ENCODE data around the gene SACM1L.

SACM1L gene

DNA sequence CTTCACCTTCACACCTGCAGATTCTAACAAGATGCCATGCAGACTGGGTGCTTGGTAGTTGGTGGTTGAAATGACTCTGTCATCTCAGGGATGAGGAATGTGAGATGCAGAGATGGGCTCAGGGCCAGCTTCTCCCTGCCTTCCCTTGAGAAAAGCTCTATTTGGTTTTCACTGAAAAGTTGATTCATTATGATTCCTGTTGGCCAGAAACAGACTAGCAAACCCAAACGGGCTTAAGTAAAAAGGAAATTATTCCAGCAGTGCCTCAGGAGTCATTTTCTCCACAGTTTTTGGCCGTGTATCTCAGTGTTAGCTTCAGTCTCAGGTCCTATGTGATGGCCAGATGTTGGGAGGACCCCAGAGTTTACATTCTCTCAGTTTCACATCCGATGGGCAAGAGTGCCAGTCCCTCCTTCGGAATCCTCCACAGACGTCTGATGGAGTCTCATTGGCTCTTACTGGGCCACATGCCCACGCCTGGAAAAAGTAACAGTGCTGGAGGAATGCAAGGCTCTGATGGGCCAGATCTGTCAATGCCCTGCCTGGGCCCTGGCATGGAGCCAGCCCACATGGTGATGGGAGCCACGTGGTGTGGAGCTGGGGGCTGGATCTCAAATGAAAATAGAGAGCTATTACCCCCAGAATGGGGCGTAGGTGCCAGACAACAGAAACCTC is 22.3 kb upstream of the SACM1L start:
- TF ChIP-seq SPI1 (IDR thresholded peaks at IDR 0.05; ENCODE audit: low read depth, low read length) (no peak), TAF1 (IDR thresholded peaks at IDR 0.05; ENCODE audit: low read depth, low read length) (no peak), PAX5 (IDR thresholded peaks at IDR 0.05; ENCODE audit: insufficient read depth, low read length, severe bottlenecking) (no peak), POU2F2 (IDR thresholded peaks at IDR 0.05; ENCODE audit: low read depth, low read length) (no peak), POLR2A (IDR thresholded peaks at IDR 0.05; ENCODE audit: low read depth, low read length) (no peak), POLR2AphosphoS5 (IDR thresholded peaks at IDR 0.05; ENCODE audit: low read depth, low read length) (no peak)
- DNase-seq (ENCODE audit: insufficient read length, low spot score) (no peak), FAIRE-seq (no peak)

DNA sequence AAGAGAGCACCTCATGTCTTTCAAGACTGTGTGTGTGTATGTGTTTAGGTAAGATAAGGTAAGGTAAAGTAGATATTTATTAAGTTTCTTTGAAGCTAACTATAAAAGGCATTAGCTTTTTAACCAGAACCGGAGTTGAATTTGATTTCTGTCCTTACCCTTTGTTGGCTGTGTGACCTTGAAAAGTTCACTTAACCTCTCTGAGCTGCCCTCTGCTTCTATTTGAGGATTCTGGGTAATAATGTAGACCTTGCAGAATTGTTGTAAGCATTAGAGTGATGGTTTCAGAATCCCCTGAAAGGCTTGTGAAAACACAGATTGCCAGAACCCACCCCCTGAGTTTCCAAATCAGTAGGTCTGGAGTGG is 21.6 kb upstream of the SACM1L start:
- no peak for DNase-seq (ENCODE audit: insufficient read length, low spot score)
- FAIRE-seq = no peak
- no peak for TF ChIP-seq POU2F2 (IDR thresholded peaks at IDR 0.05; ENCODE audit: low read depth, low read length)
- TF ChIP-seq PAX5 (IDR thresholded peaks at IDR 0.05; ENCODE audit: insufficient read depth, low read length, severe bottlenecking) = no peak
- no peak for TF ChIP-seq TAF1 (IDR thresholded peaks at IDR 0.05; ENCODE audit: low read depth, low read length)
- TF ChIP-seq SPI1 (IDR thresholded peaks at IDR 0.05; ENCODE audit: low read depth, low read length) = no peak
- no peak for TF ChIP-seq POLR2A (IDR thresholded peaks at IDR 0.05; ENCODE audit: low read depth, low read length)
- TF ChIP-seq POLR2AphosphoS5 (IDR thresholded peaks at IDR 0.05; ENCODE audit: low read depth, low read length) = no peak

DNA sequence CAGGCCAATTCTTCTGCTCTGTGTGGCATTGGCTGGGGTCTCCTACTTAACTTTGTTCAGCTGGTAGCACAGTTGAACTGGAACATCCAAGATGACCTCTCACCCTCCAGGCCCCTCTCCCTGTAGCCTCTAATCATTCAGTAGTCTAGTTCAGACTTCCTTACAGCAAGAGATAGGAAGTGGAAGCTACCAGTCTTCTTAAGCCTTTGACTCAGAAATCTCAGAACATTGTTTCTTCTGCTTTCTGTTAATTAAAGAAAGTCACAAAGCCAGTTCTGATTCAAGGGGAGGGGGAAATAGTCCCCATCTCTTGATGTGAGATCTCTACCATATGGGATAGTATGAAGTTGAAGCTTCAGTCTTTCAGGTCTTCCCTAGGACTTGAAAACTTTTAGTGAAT is 18.8 kb upstream of the SACM1L start:
- no peak for TF ChIP-seq POU2F2 (IDR thresholded peaks at IDR 0.05; ENCODE audit: low read depth, low read length)
- no peak for TF ChIP-seq POLR2A (IDR thresholded peaks at IDR 0.05; ENCODE audit: low read depth, low read length)
- TF ChIP-seq TAF1 (IDR thresholded peaks at IDR 0.05; ENCODE audit: low read depth, low read length) = no peak
- no peak for TF ChIP-seq SPI1 (IDR thresholded peaks at IDR 0.05; ENCODE audit: low read depth, low read length)
- TF ChIP-seq PAX5 (IDR thresholded peaks at IDR 0.05; ENCODE audit: insufficient read depth, low read length, severe bottlenecking) = no peak
- no peak for TF ChIP-seq POLR2AphosphoS5 (IDR thresholded peaks at IDR 0.05; ENCODE audit: low read depth, low read length)
- FAIRE-seq (no peak), DNase-seq (ENCODE audit: insufficient read length, low spot score) (no peak)

GRCh38 chr3:45670991-45671390 is 18.2 kb upstream of the SACM1L start:
- TF ChIP-seq POU2F2 (IDR thresholded peaks at IDR 0.05; ENCODE audit: low read depth, low read length) = no peak
- TF ChIP-seq TAF1 (IDR thresholded peaks at IDR 0.05; ENCODE audit: low read depth, low read length) = no peak
- no peak for TF ChIP-seq POLR2A (IDR thresholded peaks at IDR 0.05; ENCODE audit: low read depth, low read length)
- no peak for TF ChIP-seq POLR2AphosphoS5 (IDR thresholded peaks at IDR 0.05; ENCODE audit: low read depth, low read length)
- no peak for DNase-seq (ENCODE audit: insufficient read length, low spot score)
- FAIRE-seq = no peak

GRCh38 chr3:45673273-45673672 is 15.9 kb upstream of the SACM1L start:
- no peak for DNase-seq (ENCODE audit: insufficient read length, low spot score)
- no peak for FAIRE-seq
- TF ChIP-seq TAF1 (IDR thresholded peaks at IDR 0.05; ENCODE audit: low read depth, low read length) (no peak), POLR2A (IDR thresholded peaks at IDR 0.05; ENCODE audit: low read depth, low read length) (no peak), POLR2AphosphoS5 (IDR thresholded peaks at IDR 0.05; ENCODE audit: low read depth, low read length) (no peak), PAX5 (IDR thresholded peaks at IDR 0.05; ENCODE audit: insufficient read depth, low read length, severe bottlenecking) (no peak), POU2F2 (IDR thresholded peaks at IDR 0.05; ENCODE audit: low read depth, low read length) (no peak), SPI1 (IDR thresholded peaks at IDR 0.05; ENCODE audit: low read depth, low read length) (no peak)

GRCh38 chr3:45676325-45677032 is 12.7 kb upstream of the SACM1L start:
- FAIRE-seq (no peak), DNase-seq (ENCODE audit: insufficient read length, low spot score) (no peak)
- TF ChIP-seq PAX5 (IDR thresholded peaks at IDR 0.05; ENCODE audit: insufficient read depth, low read length, severe bottlenecking) = no peak
- no peak for TF ChIP-seq TAF1 (IDR thresholded peaks at IDR 0.05; ENCODE audit: low read depth, low read length)
- no peak for TF ChIP-seq POU2F2 (IDR thresholded peaks at IDR 0.05; ENCODE audit: low read depth, low read length)
- TF ChIP-seq POLR2AphosphoS5 (IDR thresholded peaks at IDR 0.05; ENCODE audit: low read depth, low read length) = no peak
- TF ChIP-seq SPI1 (IDR thresholded peaks at IDR 0.05; ENCODE audit: low read depth, low read length) = no peak
- TF ChIP-seq POLR2A (IDR thresholded peaks at IDR 0.05; ENCODE audit: low read depth, low read length) = no peak

- TF ChIP-seq SPI1 (IDR thresholded peaks at IDR 0.05; ENCODE audit: low read depth, low read length) (no peak), POLR2A (IDR thresholded peaks at IDR 0.05; ENCODE audit: low read depth, low read length) (no peak), POU2F2 (IDR thresholded peaks at IDR 0.05; ENCODE audit: low read depth, low read length) (no peak), POLR2AphosphoS5 (IDR thresholded peaks at IDR 0.05; ENCODE audit: low read depth, low read length) (no peak), PAX5 (IDR thresholded peaks at IDR 0.05; ENCODE audit: insufficient read depth, low read length, severe bottlenecking) (no peak), TAF1 (IDR thresholded peaks at IDR 0.05; ENCODE audit: low read depth, low read length) (no peak)
- FAIRE-seq = no peak
- DNase-seq (ENCODE audit: insufficient read length, low spot score) = no peak
Measured at GRCh38 chr3:45677033-45677446, 12.2 kb upstream of the SACM1L start.

DNA sequence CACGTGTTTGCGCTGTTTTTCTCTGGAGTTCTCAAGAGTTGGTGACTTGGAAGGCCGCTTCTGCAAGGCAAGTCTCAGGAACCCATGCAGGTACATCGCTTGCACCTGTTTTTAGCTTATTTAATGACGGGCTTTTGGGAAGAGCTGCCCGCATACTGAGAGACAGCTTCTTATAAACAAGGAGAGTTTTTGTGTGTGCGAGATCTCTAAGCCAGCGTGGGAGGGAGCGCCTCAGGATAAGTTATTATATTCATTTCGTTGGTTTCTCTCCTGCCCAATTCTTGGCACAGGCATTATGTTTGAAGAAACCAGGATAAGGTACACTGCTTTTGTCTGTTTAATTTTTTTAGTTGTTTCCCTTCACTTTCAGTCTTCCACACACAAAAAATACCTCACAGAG is 11.4 kb upstream of the SACM1L start:
- TF ChIP-seq POLR2A (IDR thresholded peaks at IDR 0.05; ENCODE audit: low read depth, low read length) (no peak), PAX5 (IDR thresholded peaks at IDR 0.05; ENCODE audit: insufficient read depth, low read length, severe bottlenecking) (no peak)
- DNase-seq (ENCODE audit: insufficient read length, low spot score) (no peak), FAIRE-seq (no peak)

DNA sequence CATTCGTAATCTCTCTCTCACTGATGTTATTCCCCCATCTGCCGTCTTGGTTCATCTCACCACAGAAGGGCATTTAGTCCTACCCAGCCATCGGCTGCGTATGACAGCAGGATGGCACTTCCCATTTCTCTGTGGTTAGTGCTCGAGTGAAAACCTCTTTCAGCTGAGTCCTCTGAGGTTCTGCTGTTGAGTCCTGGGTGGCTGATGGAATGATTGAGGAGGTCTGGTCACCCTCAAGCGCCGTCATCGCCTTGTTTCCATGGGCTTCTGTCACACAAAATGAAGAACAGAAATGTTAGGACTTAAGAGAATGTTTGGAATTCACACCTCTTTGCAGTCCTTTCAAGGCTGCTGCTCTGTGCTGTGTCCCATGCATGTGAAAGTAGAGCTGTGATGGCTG is 9.4 kb upstream of the SACM1L start:
- TF ChIP-seq TAF1 (IDR thresholded peaks at IDR 0.05; ENCODE audit: low read depth, low read length) (no peak), POU2F2 (IDR thresholded peaks at IDR 0.05; ENCODE audit: low read depth, low read length) (no peak), SPI1 (IDR thresholded peaks at IDR 0.05; ENCODE audit: low read depth, low read length) (no peak), POLR2AphosphoS5 (IDR thresholded peaks at IDR 0.05; ENCODE audit: low read depth, low read length) (no peak), PAX5 (IDR thresholded peaks at IDR 0.05; ENCODE audit: insufficient read depth, low read length, severe bottlenecking) (no peak), POLR2A (IDR thresholded peaks at IDR 0.05; ENCODE audit: low read depth, low read length) (no peak)
- FAIRE-seq (no peak), DNase-seq (ENCODE audit: insufficient read length, low spot score) (no peak)

GRCh38 chr3:45681221-45681620 is 8.0 kb upstream of the SACM1L start:
- DNase-seq (ENCODE audit: insufficient read length, low spot score) (no peak), FAIRE-seq (no peak)
- no peak for TF ChIP-seq POLR2A (IDR thresholded peaks at IDR 0.05; ENCODE audit: low read depth, low read length)
- TF ChIP-seq POLR2AphosphoS5 (IDR thresholded peaks at IDR 0.05; ENCODE audit: low read depth, low read length) = no peak
- TF ChIP-seq TAF1 (IDR thresholded peaks at IDR 0.05; ENCODE audit: low read depth, low read length) = no peak
- TF ChIP-seq PAX5 (IDR thresholded peaks at IDR 0.05; ENCODE audit: insufficient read depth, low read length, severe bottlenecking) = no peak
- TF ChIP-seq SPI1 (IDR thresholded peaks at IDR 0.05; ENCODE audit: low read depth, low read length) = no peak
- no peak for TF ChIP-seq POU2F2 (IDR thresholded peaks at IDR 0.05; ENCODE audit: low read depth, low read length)

All from GM12891 (cell line).